ENCODE results near the gene SUPV3L1.
A peak's percentile ranks its signal among the peaks of the same experiment; 100 is the strongest.
"Not testable (repeated sequence)": the region's sequence is repeated elsewhere in the genome, so short reads cannot be mapped to it uniquely, and the experiment has no call there.

SUPV3L1 gene

DNA sequence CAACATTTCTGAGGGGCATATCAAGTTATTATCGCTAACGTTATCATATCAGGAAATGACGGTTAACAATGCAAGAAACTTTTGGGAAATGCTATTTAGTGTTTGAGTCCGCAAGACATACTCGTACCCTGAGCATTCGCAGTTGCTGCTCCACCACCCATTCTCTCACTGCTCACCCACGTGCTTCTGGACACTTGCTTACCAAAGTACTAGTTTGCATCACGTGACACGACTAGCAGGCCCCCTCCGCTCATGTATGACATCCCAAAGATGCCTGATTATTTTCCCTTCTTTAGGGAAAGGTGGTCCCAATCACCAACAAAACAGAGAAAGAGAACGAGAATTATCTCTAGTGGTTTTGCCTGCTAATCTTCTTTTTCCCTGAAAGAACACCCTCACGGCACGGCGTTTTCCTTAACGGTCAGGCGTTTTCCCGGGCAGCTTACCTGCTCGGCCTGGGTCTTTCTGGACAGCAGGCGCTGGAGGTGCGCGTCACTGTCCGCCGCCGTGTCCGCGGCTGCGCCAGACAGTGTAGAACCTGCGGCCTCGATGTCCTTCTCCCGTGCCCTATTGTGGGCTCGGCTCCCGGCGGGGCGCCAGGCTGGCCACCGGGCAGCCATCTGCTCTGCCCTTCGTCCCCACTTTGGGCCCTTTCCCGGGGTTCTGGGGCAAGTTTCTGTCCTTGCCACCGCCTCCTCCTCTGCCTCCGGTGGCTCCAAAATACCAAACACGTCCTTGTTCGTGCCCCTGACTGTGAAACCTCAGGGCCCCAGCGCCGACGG, at the start of gene SUPV3L1:
Gene SUPV3L1 (plus strand): TSS at position 492 of the 782 bp plus-strand sequence. CDS start 58 bp downstream, at position 550.
- peak; percentile 94 for DNase-seq (ENCODE audit: low spot score)

DNA sequence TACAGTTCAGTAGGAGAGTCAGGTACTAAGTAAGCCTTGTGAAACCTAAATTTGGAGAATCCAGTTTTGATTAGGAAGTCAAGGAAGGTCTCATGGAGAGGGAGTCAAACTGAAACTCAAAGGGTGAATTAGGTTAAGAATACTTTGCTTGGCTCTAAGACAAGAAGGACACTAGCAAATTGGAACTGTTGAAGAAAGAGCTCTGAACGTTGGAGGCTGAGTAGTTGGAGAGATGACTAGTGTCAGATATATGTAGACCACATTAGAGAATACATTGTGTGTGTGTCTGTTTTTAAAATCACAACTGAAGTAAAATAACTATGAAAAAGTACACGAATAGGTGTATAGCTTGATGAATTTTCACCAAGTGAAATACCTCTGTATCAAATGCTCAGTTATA, 49.8 kb upstream of the SUPV3L1 start:
- DNase-seq (ENCODE audit: low spot score) = no peak

DNA sequence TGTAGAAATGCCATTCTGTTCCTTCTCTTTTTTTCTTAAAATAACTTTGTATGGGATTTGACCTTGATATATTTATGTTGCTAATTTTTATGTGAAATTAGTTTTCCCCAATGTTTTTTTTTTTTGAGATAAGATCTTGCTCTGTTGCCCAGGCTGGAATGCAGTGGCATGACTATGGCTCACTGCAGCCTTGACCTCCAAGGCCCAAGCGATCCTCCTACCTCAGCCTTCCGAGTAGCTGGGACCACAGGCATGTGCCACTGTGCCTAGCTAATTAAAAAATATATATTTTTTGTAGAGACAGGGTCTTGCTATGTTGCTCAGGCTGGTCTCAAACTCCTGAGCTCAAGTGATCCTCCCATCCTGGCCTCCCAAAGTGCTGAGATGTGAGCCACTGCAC, 40.1 kb upstream of the SUPV3L1 start:
- no peak for DNase-seq (ENCODE audit: low spot score)

DNA sequence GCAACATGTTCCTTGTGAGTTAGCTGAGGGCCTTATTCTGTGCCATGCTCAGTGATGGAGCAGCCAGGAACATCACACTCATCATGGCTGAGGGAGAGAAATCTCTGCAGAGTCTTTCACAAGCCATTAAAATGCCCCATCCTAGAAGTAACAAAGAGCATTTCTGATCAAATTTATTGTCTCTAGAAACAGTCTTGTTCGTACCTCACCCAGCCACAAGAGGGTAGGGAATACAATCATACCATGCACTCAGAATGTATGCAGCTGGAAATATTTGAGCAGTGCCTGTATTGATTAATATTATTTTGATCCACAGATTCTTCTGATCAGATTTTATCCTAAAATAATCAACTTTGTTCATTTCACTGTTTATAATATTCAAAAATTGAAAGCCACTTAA, 38.7 kb upstream of the SUPV3L1 start:
- DNase-seq (ENCODE audit: low spot score) = no peak

DNA sequence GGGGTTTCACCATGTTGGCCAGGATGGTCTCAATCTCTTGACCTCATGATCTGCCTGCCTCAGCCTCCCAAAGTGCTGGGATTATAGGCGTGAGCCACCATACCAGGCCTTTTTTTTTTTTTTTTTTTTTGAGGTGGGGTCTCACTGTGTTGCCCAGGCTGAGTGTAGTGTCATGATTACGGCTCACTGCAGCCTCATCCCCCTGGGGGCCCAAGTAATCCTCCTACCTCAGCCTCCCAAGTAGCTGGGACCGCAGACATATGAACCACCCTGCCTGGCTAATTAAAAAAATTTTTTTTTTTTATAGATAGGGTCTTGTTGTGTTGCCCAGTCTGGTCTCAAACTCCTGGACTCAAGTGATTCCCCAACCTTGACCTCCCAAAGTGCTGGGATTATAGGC, 38.0 kb upstream of the SUPV3L1 start:
- not testable (repeated sequence) for DNase-seq (ENCODE audit: low spot score)

DNA sequence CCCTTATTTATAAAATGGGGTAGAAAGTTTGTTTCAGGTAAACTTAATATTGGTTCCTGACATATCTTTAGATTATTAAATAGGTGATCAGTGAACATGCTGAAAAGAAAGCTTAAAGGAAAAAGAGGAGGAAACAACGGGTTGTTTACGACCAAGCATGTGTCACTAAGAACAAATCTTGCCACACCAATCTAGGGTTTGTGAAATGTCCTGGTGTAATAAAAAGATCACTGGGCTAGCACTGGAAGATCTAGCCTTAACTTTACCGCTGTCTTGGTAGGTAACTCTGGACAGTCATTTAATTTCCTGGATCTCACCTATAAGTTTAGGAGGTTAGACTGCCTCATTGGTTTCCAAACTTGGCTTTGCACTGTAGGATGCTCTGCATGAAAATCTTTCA, 37.1 kb upstream of the SUPV3L1 start:
- no peak for DNase-seq (ENCODE audit: low spot score)

DNA sequence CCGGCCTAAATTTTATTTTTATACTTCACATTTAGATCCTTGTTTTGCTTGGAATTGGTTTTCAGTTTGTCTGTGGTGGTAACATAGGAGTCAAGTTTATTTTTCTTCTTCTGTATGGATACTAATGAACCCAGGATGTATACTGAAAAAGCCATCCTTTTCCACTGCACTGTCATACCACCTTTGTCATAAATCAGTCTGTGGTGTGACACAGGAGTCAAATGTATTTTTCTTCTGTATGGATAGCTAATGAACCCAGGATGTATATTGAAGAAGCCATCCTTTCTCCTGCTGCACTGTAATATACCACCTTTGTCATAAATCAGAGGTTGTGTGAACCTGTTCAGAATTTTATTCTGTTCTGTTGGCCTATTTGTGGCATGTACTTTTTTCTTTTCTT, 34.7 kb upstream of the SUPV3L1 start:
- no peak for DNase-seq (ENCODE audit: low spot score)

DNA sequence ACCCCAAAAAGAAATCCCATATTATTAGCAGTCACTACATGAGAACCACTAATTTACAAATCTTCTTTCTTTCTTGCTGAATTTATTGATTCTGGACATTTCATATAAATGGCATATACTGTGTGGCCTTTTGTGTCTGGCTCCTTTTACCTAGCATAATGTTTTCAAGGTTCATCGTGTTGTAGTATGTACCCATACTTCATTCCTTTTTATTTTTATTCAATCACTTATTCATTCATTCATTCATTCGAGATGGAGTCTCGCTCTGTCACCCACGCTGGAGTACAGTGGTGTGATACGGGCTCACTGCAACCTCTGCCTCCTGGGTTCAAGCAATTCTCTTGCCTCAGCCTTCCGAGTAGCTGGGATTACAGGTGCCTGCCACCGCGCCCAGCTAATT, 34.2 kb upstream of the SUPV3L1 start:
- DNase-seq (ENCODE audit: low spot score) = no peak

DNA sequence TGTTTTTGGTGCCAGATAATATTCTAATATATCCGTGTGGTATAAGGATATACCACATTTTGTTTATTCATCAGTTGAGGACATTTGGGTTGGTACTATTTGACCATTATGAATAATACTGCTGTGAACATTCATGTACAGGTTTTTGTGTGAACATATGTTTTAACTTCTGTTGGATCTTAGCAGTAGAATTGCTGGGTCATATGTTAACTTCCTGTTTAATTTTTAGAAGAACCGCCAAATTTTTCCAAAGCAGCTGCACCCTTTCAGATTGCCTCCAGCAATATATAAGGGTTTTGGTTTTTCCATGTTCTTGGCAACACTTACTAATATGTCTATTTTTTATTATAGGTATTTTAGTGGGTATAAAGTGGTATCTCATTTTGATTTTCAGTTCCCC, 33.3 kb upstream of the SUPV3L1 start:
- DNase-seq (ENCODE audit: low spot score) = no peak

DNA sequence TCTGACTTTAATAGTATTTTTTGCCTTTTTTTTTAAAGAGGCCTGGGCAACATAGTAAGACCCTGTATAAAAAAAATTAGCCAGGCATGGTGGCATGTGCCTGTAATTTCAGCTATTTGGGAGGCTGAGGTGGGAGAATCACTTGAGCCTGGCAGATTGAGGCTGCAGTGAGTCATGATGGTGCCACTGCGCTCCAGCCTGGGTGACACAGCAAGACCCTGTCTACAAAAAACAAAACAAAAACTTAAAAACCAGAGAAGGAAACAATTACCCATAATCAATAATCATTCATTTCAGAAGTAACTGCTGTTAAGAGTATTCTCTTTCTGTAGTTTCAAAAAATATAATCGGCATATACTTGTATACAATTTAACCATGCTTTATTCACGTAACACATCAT, 28.1 kb upstream of the SUPV3L1 start:
- DNase-seq (ENCODE audit: low spot score) = peak; percentile 34

DNA sequence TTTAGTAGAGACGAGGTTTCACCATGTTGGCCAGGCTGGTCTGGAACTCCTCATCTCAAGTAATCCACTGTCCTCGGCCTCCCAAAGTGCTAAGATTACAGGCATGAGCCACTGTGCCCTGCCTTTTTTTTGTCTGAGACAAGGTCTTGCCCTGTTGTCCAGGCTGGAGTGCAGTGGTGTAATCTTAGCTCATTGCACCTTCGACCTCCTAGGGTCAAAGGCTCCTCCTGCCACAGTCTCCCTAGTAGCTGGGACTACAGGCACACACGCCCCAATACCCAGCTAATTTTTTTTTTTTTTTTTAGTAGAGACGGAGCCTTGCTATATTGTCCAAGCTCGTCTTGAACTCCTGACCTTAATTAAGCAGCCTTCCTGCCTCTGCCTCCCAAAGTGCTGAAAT, 26.8 kb upstream of the SUPV3L1 start:
- no peak for DNase-seq (ENCODE audit: low spot score)

DNA sequence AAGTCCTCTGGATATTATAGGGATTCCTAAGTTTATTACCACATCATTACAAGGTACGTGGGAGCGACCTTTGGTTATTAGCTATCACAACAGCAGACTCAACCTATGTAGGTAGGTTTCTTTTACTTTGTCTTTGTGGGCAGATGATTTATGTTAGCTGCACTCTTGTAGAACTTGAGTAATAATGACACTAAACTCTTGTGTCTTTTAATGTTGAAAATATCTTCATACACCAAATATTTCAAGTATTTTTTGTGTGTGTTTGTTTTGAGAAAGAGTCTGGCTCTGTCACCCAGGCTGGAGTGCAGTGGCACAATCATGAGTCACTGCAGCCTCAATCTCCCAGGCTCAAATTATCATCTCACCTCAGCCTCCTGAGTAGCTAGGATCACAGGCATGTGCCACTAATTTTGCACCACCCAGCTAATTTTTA, 19.2 kb upstream of the SUPV3L1 start:
- no peak for DNase-seq (ENCODE audit: low spot score)

DNA sequence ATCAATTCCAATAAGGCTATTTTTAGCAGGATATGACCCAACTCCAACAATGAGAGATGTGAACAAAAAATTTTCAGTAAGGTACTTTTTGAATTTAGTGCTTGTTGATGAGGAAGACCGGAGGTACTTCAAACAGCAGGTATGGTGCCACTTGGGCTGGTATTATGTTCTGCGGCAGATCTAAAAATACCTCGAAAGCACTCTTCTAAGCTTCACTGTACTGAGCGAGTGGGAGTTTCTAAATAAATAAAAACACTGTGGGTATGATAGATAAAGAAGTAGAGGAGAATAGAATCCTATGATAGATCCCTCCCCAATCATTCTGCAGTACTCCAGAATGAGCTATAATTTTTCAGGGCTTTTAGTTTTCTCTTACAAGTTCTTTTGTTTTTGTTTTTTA, 11.5 kb upstream of the SUPV3L1 start:
- no peak for DNase-seq (ENCODE audit: low spot score)

DNA sequence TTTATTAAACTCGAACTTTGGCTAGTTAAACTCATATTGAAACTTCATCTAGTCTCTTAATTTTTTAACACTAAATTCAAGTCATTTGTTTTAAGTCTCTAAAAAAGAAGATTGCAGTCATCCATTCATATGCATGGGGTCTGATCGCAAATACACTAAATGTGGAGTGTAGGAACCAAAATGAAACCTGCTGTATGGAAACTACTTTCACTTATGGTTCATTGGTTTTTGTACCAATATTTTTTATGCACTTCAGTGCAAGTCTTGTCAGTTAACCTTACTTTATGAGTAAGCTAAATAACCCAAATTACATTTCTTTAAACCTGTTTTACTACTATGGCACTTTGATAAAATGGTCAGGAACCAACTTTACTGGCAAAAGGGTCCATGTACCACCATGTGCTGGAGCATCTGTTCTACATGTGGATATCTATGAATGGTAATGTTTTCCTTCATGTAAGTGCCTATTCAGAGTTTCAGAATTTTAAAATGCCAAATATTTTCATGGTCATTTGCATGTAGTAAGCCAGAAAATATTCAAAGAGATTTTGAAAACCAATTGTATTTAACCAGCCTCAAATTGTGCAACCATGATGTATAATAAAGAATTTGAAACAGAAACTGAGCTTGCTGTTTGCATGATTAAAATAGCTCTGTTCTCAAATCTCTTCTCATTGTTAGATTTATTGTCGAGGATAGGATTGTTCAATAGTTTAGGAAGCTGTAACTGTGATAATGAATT, 7.6 kb upstream of the SUPV3L1 start:
- DNase-seq (ENCODE audit: low spot score) = no peak

DNA sequence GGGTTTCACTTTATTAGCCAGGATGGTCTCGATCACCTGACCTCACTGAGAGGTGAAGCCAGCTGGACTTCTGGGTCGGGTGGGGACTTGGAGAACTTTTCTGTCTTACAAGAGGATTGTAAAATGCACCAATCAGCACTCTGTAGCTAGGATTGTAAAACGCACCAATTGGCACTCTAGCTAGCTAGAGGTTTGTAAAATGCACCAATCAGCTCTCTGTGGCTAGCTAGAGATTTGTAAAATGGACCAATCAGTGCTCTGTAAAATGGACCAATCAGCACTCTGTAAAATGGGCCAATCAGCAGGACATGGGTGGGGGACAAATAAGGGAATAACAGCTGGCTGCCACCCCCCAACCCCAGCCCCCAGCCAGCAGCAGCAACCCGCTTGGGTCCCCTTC, 4.7 kb upstream of the SUPV3L1 start:
- DNase-seq (ENCODE audit: low spot score) = not testable (repeated sequence)

DNA sequence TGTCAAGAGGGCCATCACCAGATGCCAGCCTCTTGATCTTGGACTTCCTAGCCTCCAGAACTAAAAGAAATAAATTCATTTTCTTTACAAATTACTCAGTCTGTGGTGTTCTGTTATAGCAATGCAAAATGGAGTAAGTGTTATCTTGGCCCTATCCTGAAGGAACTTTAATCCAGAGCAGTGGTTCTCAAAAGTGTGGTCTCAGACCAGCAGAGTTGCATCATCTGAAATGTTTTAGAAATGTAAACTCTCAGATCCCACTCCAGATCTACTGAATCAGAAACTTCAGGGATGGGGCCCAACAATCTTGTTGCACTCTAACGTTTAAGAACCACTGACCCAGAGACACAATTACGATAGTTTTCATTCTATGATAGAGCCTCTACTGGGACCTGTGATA, 3.2 kb upstream of the SUPV3L1 start:
- DNase-seq (ENCODE audit: low spot score) = no peak

DNA sequence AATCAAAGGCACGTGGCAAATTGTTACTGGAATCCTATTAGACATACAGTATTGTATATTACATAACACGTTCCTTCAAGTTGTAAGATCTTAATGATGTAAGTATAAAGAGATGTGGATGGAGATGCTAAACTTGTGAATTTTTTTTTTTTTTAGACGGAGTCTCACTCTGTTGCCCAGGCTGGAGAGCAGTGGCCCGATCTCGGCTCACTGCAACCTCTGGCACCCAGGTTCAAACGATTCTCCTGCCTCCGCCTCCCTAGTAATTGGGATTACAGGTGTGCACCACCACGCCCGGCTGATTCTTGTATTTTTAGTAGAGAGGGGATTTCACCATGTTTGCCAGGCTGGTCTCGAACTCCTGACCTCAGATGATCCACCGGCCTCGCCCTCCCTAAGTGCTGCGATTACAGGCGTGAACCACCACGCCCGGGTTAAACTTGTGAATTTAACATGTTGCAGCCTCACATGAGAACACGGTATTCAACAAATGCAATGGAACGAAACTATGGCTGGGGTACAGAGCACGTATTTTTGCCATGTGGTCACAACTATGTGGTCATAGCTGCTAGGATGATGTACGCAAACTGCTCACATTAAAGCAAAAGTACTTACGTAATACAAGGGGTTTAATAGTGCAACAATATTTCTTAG, 818 bp upstream of the SUPV3L1 start:
- no peak for DNase-seq (ENCODE audit: low spot score)

DNA sequence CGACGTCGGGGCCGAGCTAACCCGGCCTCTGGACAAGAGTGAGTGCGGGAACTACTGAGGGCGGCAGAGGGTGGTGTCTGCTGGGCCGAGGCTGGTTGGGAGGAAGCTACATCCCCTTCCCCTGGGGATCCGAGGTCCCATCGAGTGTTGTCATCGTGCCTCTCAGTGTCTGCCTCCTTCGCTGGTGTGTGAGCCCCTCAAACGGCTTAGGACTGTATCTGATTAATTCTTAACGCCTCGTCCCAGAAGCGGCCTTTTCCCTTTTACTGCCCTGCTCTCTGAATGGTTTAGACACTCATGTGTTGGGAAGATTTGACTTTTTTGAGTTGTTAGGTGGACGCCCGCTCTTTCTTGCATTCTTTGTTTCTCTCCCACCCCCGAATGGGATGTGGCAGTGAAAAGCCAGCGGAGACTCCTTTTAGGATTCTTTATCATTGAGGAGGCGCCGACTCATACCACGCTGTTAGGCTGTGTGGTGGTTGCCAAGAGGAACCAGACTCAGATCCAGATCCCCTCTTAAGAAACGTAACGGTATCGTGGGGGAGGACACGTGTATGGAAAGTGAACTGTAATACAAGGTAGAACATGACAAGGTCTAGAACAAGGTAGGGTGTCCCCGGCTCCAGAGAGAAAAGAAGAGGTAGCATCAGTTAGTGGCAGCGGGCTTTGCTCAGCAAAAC, 631 bp downstream of the SUPV3L1 start:
- no peak for DNase-seq (ENCODE audit: low spot score)

DNA sequence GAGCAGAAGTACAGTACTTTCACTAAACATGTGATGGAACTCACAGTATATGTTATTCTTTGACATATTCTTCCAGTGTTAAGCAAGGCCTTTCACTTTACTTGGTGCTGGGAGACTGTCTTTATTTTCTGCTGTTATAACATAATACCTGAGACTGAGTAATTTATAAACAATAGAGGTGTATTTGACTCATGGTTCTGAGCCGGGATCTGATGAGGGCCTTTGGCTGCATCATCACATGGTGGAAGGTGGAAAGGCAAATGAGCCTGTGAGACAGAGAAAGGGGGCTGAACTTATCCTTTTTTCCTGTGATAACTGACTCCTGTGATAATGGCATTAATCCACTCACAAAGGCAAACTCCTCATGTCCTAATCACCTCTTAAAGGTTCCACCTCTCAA, 1.4 kb downstream of the SUPV3L1 start:
- DNase-seq (ENCODE audit: low spot score) = no peak

DNA sequence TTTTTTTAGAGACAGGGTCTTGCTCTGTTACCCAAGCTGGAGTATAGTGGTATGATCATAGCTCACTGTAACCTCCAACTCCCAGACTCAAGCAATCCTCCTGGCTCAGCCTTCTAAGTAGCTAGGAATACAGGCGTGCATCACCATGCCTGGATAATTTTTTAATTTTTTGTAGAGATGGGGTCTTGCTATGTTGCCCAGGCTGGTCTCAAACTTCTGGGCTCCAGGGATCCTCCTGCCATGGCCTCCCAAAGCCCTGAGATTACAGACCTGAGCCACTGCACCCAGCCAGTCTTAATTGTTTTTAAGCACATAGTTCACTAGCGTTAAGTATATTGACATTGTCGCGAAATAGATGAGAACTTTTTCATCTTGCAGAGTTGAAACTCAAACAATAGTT, 2.0 kb downstream of the SUPV3L1 start:
- no peak for DNase-seq (ENCODE audit: low spot score)

DNA sequence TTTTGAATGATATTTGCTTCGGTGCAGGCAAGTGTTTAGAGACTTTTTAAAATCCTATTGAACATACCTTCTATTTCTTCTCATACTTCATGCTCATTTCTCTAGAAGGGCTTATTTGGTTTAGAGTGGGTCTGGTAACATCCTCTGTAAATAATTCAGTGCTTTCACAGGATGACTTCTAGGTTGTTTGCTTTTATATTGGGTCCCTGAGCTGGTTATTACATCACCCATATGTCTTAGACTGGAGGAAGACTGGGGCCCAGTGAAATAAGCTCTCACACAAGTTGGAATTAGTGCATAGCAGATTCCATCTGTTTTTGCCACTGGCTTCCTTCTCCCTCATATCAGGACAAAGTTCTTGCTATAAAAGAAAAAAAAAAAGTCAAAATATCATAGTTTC, 6.5 kb downstream of the SUPV3L1 start:
- no peak for DNase-seq (ENCODE audit: low spot score)

DNA sequence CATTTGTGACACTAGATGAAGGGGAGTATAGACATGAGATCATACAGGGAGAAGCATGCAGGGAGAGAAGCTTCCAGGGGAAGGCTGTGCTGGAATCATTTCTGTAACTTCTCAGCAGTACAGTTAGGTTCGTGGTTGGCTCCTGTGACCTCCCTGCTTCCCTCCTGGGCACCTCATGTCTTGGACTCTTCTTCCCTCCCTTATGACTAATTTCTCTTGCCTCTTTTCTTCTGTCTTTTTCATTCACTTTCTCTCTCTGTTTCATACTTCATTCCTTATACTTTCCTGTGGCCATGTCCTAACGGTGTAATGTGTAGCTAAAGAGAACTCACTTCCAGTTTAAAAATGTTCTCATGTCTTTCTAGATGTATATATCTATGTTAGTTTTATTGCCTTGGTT, 21.0 kb downstream of the SUPV3L1 start:
- DNase-seq (ENCODE audit: low spot score) = no peak

DNA sequence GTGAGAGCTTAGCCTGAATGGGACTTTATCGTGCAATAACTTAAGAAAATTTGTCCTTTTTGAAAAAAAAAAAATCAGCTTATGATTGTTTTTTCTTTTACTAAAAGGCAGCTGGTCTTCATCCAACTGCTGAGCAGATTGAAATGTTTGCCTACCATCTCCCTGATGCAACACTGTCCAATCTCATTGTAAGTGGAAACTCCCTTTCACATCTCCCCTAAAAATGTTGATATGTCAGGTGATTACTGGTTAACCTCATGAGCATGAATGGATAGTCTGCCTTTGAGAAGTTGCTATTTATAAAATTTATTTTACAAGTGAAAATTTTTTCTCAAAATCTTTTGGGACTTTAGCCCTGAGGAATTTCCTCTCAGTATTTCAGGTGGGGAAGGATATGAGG, 22.3 kb downstream of the SUPV3L1 start:
- peak; percentile 47 for DNase-seq (ENCODE audit: low spot score)
